Esophagus squamous epithelium (tissue), 5 donors: Measurements from ENCODE around the gene KNDC1. TPM values are rescaled to one million over a fixed set of nuclear protein-coding genes. Genes with fewer than 3 reads are reported as not detected.

Experiments
- DNase-seq: peaks from one replicate; lab custom pipeline; 2025; lab: John Stamatoyannopoulos, UW
- H3K27ac ChIP-seq, 4 donors: fragments of 200-600 bp; sonication (generic); one replicate each; pipeline ENCODE4 v1.5.1; 2016 to 2019; ENCODE audit warnings: mild to moderate bottlenecking in 1 of 4
- H3K27me3 ChIP-seq, 4 donors: fragments of 200-600 bp; sonication (generic); 1 replicate in 3 of 4; 2 replicates in 1 of 4; pipeline versions ENCODE4 v1.5.1 to v1.6.0; 2017 to 2021; ENCODE audit warnings: antibody characterized with exemption in 1 of 4
- H3K36me3 ChIP-seq, 3 donors: fragments of 200-600 bp; sonication (generic); one replicate each; pipeline ENCODE4 v1.5.1; 2016 to 2019
- H3K4me1 ChIP-seq, 3 donors: fragments of 200-600 bp; sonication (generic); one replicate each; pipeline ENCODE4 v1.5.1; 2017 to 2019
- H3K4me3 ChIP-seq, 4 donors: fragments of 200-600 bp; sonication (generic); 1 replicate in 3 of 4; 2 replicates in 1 of 4; pipeline ENCODE4 v1.5.1; 2016 to 2019; ENCODE audit warnings: mild to moderate bottlenecking in 2 of 4, moderate library complexity in 1 of 4
- H3K9me3 ChIP-seq, 3 donors: fragments of 200-600 bp; sonication (generic); one replicate each; pipeline ENCODE4 v1.5.1; 2016 to 2019
- POLR2A ChIP-seq, 4 donors: fragments of 450-650 bp; IDR thresholded peaks; one replicate each; pipeline ENCODE4 v1.6.1; 2017; ENCODE audit warnings: antibody characterized with exemption in 4 of 4, mild to moderate bottlenecking in 4 of 4, moderate library complexity in 3 of 4
- WGBS, 2 donors: methylation state at CpG; one replicate each; pipeline ENCODE4 v1.1.5; 2018; 5-methylcytosine and 5-hydroxymethylcytosine counted together
- intact Hi-C: fragments of 100-400 bp; cut with DNase I; formaldehyde crosslinking; loops from one replicate; pipeline ENCODE4 v1.15.0; 2022
- total RNA-seq, 4 donors: library from RNA; depleted of rRNA; stranded (reverse); fragments of >200 nt; gene quantifications; one replicate each; pipeline ENCODE4 v1.1.0, GENCODE V29; 2016
- TF ChIP-seq, protein P1 (sequence below), 6 experiments: fragments of 450-650 bp in 4 of 6; fragments of 200-600 bp in 2 of 6; sonication (generic) in 2 of 6; IDR thresholded peaks; one replicate each; pipeline ENCODE4 v1.5.1; 2016 to 2019; ENCODE audit warnings: antibody characterized with exemption in 6 of 6, mild to moderate bottlenecking in 4 of 6, moderate library complexity in 4 of 6
- donor health status: DM: yes; HTN: yes; CAD: no.

KNDC1 gene
- total RNA-seq, 4 donors from 2014 or later: 0.19 to 0.64 (median 0.53) TPM; not detected in 1

DNA sequence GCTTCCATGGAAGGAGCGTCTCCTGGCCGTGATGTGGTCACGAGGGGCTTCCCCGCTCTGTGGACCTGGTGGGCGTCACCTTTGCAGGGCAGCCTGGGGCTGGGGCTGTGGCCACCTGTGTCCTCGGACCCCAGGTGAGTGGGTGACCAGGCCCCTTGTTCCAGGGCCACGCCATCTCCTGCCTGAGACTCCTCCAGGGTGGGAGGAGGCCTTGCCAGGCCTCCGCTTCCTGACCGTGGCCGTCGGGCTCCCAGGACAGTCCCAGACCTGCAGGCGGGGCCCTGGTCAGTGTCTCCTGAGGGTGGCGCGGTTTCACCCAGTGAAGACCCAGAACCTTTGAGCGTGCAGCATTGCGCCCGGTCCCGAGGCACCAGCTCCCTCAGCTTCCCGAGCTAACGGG, 49.6 kb downstream of the KNDC1 start:
- no peak overlapping the region for H3K27ac ChIP-seq
- WGBS, 2 donors: 86 to 89% methylated on average over 4 to 10 of the region's 20 CpGs
- peaks cover 0 to 25% (median 0%) of the 10 kb centered on the region in 4 donors for H3K27me3 ChIP-seq
- no peaks in the 10 kb centered on the region for H3K36me3 ChIP-seq
- intact Hi-C loops: no loop called here
- no peak for DNase-seq
- H3K4me1 ChIP-seq: no peaks in the 10 kb centered on the region
- TF ChIP-seq, protein P1, sequence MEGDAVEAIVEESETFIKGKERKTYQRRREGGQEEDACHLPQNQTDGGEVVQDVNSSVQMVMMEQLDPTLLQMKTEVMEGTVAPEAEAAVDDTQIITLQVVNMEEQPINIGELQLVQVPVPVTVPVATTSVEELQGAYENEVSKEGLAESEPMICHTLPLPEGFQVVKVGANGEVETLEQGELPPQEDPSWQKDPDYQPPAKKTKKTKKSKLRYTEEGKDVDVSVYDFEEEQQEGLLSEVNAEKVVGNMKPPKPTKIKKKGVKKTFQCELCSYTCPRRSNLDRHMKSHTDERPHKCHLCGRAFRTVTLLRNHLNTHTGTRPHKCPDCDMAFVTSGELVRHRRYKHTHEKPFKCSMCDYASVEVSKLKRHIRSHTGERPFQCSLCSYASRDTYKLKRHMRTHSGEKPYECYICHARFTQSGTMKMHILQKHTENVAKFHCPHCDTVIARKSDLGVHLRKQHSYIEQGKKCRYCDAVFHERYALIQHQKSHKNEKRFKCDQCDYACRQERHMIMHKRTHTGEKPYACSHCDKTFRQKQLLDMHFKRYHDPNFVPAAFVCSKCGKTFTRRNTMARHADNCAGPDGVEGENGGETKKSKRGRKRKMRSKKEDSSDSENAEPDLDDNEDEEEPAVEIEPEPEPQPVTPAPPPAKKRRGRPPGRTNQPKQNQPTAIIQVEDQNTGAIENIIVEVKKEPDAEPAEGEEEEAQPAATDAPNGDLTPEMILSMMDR (IDR thresholded peaks at IDR 0.05): no peak
- no peak for TF ChIP-seq POLR2A (IDR thresholded peaks at IDR 0.05)
- no peak overlapping the region for H3K4me3 ChIP-seq
- H3K9me3 ChIP-seq: no peaks in the 10 kb centered on the region

DNA sequence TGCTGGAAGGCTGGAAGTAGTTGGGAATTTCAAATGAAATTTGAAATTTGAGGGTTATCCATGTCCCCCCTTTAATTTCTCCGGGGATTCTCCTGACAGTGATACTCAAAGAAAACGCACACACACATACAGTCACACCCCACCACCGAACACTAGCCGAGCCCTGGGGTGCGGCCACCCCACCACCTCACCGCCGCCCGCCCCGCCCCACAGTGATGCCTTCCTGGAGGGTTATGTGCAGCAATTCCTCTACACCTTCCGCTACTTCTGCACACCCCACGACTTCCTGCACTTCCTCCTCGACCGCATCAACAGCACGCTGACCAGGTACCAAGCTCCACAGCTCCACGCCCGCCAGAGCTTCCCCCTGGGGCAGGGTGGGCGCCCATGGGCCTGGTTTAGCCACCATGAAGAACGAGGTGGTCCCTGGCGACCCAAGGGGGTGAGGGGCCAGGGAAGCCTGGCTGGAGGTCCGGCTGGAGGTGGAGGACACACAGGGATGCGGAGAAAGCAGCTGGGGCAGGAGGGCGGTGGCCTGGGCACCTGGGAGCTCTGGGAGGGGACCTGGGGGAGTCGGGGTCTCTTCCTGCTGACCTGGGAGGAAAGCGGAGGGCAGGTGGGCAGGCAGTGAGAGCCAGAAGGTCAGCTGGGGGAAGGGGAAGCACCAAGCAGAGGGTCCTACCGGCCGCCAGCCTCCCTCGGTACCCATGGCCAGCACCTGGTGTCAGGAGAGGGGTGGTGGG, 50.5 kb downstream of the KNDC1 start:
- no peak overlapping the region for H3K4me3 ChIP-seq
- H3K36me3 ChIP-seq: no peaks in the 10 kb centered on the region
- DNase-seq: no peak
- H3K27me3 ChIP-seq: peaks cover 0 to 34% (median 0%) of the 10 kb centered on the region in 4 donors
- TF ChIP-seq, protein P1 (IDR thresholded peaks at IDR 0.05): no peak
- TF ChIP-seq POLR2A (IDR thresholded peaks at IDR 0.05): no peak
- 65 to 70% methylated on average over 14 to 18 of the region's 27 CpGs for WGBS, 2 donors
- no peak overlapping the region for H3K27ac ChIP-seq
- H3K9me3 ChIP-seq: no peaks in the 10 kb centered on the region
- no peaks in the 10 kb centered on the region for H3K4me1 ChIP-seq
- intact Hi-C loops: no loop called here

DNA sequence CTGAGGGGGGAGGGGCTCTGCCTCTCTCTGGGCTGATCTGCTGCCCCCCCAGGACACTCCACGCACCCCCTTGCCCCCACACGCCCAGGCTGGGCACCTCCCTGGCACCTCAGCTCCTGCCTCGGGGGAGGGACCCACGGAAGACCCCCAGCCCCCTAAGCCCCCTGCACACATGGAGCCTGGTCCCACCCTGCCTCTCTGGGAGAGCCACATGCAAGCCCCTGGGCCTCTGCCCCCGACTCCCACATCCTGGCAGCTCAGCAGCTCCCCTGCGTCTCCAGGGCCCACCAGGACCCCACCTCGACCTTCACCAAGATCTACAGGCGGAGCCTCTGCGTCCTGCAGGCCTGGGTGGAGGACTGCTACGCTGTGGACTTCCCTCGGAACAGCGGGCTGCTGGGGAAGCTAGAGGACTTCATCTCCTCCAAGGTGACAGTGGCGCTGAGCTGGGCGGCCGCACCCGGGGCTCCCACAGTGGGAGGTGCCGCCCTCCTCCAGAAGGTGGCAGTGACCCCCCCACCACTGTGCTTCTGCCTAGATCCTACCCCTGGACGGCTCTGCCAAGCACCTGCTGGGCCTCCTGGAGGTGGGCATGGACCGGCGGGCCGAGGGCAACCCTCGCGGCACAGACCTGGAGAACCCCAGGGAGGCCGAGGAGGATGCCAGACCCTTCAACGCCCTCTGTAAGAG, 51.3 kb downstream of the KNDC1 start:
- intact Hi-C loops: no loop called here
- Histone ChIP-seq H3K27ac (no peak overlapping the region), H3K9me3 (no peaks in the 10 kb centered on the region), H3K4me3 (no peak overlapping the region), H3K27me3 (peaks cover 0 to 34% (median 0%) of the 10 kb centered on the region in 4 donors), H3K4me1 (no peaks in the 10 kb centered on the region), H3K36me3 (no peaks in the 10 kb centered on the region)
- DNase-seq: no peak
- no peak for TF ChIP-seq POLR2A (IDR thresholded peaks at IDR 0.05)
- TF ChIP-seq, protein P1 (IDR thresholded peaks at IDR 0.05): no peak
- WGBS, 2 donors: 67% methylated on average over 1 of the region's 25 CpGs; no CpG with 5 or more reads in 1 of the 2 donors

DNA sequence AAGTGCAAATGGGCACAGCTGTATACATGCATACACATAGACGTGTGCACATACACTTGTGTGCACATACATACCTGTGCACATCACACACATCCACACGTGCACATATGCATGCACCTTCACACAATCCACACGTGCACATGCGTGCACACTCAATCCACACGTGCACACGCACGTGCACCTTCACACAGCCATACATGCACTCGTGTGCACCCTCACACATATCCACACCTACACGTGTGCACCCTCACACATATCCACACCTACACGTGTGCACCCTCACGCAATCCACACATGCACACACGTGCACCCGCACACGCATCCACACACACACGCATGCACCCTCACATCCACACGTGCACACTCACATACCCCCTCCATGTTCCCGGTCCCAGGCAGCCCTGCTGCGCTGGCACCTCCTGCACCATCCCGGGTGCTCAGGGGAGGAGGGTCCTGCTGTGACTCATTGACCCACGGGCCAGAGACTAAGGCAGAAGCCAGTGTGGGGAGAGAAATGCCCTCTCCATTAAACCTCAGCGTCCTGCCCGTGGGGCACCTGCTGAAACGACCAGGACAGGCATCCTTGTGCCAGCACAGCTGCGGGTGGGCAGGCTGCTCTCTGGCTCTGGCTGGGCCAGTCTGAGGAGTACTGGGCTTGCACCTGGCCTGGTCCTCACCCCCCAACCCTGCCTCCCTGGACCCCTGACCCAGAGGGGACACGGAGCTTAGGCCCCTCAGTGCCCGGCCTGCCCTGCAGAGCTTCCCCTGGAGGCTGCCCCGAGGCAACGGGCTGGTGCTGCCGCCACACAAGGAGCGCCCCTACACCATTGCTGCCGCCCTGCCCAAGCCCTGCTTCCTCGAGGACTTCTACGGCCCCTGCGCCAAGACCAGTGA, 52.2 kb downstream of the KNDC1 start:
- no peak for DNase-seq

More for the DNA sequence above, 52.2 kb downstream of the KNDC1 start:
- Histone ChIP-seq H3K27ac (no peak overlapping the region), H3K4me1 (no peaks in the 10 kb centered on the region), H3K36me3 (no peaks in the 10 kb centered on the region), H3K27me3 (peaks cover 0 to 29% (median 0%) of the 10 kb centered on the region in 4 donors), H3K9me3 (no peaks in the 10 kb centered on the region), H3K4me3 (no peak overlapping the region)
- 83 to 93% methylated on average over 17 to 22 of the region's 34 CpGs for WGBS, 2 donors
- TF ChIP-seq POLR2A (IDR thresholded peaks at IDR 0.05): no peak
- TF ChIP-seq, protein P1 (IDR thresholded peaks at IDR 0.05): no peak
- intact Hi-C loops: no loop called here
